HG03045 (cell line): Measurements from ENCODE around the gene SSBP2.
A peak's percentile ranks its signal among the peaks of the same experiment; 100 is the strongest.

Experiments
- ATAC-seq: cut with Tn5 transposase; IDR thresholded peaks from one replicate; pipeline ENCODE4 v1.9.1; 2021; ENCODE audit warnings: mild to moderate bottlenecking, moderate library complexity; ENCODE audit not compliant: unreplicated experiment

The SSBP2 gene

GRCh38 chr5:81751009-81751835, at the start of gene SSBP2:
TSS of gene SSBP2 (minus strand) at chr5:81751097. CDS start at chr5:81751042, 55 bp downstream.
- peak; percentile 83 for ATAC-seq

GRCh38 chr5:81795666-81796065, 44.8 kb upstream of the SSBP2 start:
- ATAC-seq = no peak

DNA sequence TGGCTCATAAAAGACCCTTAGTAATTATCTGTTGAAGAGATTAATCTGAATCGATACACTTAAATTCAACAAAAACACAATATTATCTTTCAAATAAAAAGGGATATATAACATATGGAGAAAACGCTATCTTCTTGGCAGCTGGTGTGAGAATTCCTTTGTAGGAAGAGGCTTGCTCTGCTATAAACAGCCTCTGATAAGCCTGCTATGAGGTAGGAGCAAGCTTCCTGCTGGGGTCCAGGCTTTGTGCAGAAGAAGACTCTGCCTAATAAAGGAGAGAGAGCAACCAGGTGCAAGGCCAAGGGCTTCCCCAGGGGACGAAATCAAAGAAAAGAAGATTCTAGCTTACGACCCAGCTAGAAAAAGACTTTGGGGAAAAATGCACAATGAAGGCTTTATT, 43.3 kb upstream of the SSBP2 start:
- no peak for ATAC-seq

GRCh38 chr5:81790336-81790735, 39.4 kb upstream of the SSBP2 start:
- no peak for ATAC-seq

- no peak for ATAC-seq
Observed at GRCh38 chr5:81789033-81789432, 38.1 kb upstream of the SSBP2 start.

GRCh38 chr5:81788329-81788728, 37.4 kb upstream of the SSBP2 start:
- no peak for ATAC-seq

DNA sequence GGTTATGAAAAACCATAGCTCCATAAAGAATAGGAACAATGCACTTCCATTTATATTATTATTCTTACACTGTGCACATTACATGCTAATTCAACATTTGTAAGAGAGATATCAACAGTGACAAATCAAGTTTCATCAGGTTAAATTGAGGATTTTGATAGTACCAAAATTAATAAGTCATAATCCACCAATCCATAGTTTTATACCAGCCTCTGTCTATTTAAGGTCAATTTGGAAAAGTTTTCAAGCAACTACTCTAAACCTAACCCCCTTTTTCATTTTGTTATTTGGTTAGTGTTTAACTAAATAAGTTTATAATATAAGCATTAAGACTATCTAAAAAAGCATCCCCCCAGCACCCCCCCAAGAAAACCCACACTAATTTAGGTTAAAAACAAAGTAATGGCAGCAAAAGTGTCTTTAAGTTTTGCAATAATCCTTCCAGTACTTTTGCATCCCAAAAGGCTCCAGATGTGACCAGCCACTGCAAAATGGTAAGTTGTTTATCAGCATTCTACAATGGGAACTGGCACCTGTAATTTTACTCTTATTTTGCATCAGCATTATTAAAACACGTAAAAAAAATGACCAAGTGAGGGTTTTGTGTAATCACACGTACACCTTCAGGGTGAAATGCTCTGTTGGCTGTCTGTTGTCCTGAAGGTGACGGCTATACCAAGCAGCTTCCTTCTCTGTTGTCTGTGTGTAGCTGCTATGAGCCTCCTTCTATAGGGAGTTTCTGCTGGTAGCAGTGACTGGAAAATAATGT, 36.8 kb upstream of the SSBP2 start:
- ATAC-seq = no peak

DNA sequence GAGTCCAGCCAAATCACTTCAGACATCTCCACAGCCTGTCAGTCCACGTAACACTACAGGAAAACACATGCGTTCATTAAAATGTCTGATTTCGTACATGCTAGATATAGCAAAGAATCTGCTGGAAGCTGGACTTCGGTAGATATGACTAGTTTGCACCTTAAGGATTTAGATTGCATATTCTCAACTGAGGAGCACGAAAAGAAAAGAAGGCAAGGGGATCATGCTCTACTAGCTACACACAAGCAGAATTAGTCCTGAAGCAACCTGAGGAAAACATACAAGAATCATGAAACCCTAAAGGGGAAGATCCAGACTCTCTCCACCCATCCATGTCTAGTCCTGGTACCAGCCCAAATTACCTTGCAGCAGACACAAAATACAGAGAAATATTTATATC, 36.1 kb upstream of the SSBP2 start:
- no peak for ATAC-seq

DNA sequence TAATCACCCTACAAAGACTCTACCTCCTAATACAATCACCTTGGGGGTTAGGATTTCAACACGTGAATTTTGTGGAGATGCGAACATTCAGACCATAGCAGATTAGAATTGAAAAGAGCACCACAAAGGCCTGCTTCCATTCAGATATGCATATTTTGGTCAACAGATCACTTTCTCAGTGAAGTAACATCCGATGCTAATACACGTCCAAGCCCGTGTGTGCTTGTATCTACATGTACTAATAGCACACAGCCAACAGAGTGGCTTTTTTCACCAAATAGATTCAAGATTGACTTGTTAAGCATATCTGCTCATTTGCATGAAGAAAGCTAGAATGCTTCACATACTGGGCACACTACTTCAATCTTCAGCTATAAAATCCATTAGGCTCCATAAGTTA, 35.6 kb upstream of the SSBP2 start:
- no peak for ATAC-seq

DNA sequence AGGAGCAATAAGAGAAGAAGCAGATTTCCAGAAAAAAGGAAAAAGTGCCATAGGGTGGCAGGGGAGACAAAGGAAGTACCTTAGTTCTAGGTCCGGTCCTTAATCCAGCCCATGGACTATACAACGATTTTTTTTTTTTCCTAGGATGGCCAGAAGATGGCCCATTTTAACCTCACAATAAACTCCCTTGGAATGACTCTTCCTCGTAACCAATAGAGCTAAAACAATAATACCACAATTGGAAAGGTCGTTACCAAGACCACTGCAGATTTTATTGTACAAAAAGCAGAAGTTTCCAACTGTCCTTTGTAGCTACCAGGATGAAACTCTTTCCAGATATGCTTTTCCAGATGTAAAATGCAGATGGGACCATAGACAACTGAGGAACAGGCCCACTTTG, 34.4 kb upstream of the SSBP2 start:
- no peak for ATAC-seq

GRCh38 chr5:81783401-81783800, 32.5 kb upstream of the SSBP2 start:
- ATAC-seq = no peak

GRCh38 chr5:81782811-81783210, 31.9 kb upstream of the SSBP2 start:
- no peak for ATAC-seq

- ATAC-seq = no peak
Observed at GRCh38 chr5:81779916-81780266, 29.0 kb upstream of the SSBP2 start.

DNA sequence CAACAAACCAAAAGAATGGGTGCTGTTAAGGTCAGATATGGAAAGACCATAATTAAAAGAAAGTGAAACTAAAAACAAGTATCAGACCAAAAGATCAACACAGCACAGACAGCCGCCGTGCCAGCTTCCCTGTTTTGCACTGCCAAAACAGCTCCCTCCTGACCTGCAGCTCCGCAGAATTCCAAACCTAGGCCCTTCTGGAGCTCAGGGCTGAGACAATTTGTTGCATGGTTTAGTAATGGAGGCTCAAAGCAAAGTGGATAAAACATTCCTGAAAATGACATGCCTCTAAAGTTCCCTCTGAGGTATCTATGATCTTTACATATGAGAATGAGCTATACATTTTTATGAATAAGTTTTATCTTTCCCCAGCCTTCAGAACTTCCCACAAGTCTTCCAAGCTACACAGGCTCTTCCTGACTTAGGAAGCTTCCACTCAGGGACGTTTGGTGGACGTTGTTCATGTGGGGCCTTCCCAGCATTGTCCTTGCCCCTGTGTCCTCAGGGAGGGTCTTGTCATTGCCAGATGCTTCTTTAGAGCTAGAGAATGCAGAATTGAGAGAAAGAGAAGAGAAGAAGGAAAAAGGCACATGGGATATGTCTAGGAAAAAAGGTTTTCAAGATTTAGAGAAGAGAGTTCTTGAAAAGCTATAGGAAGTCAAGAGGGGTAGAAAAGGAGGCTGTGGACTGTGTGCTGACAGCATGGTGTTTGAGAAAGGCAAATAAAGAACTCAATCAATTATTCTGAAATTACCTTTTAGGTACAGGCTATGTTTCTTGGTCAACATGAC, 28.4 kb upstream of the SSBP2 start:
- peak; percentile 91 for ATAC-seq

DNA sequence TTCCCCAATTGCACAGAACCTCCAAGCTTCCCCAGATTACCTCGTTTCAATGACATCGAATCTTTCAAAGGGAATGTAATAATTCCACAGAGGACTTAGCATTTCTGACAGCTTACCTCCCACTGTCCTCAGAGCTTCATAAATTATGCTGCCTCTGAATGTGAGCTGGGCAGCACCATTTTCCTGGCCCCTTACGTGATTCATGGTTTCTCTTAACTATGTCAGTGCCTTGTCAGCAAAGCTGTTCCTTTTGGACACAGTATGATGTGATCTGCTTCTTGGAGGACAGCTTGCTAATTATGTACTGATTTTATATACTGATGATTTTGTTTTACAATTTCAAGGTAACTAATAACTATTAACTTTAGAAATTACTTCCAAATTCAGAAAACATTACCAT, 27.7 kb upstream of the SSBP2 start:
- no peak for ATAC-seq

DNA sequence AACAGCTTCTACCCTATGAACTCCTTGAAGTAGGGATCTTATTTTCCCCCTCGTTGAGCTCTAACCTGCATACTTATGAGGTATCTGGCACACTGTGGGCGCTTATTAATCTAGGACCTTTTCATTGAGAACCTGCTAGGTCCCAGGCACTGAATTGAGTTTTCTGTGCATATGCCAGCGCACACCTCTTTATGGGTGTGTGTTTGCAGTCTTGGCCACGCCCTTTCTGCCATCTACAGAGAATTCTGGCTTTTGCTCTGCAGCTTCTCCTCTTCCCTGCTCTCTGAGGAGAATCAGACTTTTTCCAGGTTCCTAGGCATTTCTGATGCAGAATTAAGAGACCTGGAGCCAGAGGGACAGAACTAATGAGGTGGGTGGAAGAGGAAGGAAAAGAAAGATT, 25.4 kb upstream of the SSBP2 start:
- ATAC-seq = no peak

- ATAC-seq = no peak
Observed at GRCh38 chr5:81774374-81774773, 23.5 kb upstream of the SSBP2 start.

GRCh38 chr5:81773574-81773973, 22.7 kb upstream of the SSBP2 start:
- no peak for ATAC-seq

DNA sequence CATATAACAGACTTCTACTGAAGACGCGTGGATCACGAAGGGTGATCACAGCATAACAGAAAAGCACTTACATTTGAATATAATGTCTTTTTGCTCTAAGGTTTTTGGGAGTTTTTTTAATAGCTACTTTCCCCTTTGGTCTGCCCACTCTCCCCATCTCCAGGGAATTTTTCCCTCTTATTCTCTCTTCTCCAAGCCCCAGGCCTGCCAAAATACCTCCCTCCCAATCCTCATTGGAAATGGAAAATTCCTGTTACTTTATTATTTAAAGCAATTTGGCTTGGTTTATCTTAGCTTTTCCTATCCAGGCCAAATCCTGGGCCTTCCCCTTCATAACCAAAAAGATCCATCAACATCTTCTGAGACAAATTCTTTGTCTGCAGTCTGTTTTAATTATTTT, 22.3 kb upstream of the SSBP2 start:
- no peak for ATAC-seq

DNA sequence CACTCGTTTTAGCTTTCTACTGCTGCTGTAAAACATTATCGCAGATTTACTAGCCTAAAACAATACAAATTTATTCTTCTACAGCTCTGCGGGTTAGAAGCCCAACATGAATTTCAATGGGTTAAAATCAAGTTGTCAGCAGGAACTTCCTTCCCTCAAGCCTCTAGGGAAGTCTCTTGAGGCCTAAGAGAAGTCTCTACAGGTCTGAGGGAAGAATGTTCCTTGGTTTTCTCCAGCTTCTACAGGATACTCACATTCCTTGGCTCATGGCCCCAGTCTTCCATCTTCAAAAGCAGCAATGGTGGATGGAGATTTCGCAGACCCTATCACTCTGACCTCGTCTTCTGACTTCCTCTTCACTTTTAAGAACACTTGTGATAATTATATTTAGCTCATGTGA, 21.6 kb upstream of the SSBP2 start:
- ATAC-seq = no peak

DNA sequence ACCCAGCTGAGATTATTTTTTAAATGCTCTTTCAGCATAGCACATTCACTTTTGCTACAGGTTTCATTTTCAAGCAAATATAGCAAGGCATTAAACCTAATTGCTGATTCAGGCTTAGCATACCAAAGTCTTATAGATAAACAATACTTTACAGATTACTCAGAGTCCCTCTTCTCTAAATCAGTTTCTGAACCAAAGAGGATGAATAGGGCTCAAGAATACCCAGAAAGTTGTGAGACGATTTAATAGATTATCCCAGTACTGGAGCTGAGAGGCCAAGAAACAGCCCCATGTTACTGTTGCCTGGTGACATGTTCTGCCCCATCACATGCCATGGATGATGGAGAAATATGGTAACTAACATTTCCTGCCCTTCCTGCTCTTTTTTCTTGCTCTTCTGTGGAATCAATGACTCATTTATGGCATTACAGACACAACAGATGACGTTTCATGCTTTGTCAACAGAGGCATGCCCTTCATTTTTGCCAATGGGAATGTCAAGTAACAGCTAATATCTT, 18.1 kb upstream of the SSBP2 start:
- no peak for ATAC-seq
